ENCODE results near the gene GJD4. TPM values are rescaled to one million over a fixed set of nuclear protein-coding genes. Genes with fewer than 3 reads are reported as not detected.

The GJD4 gene
- total and polyA plus RNA-seq, 10 donors = 0.03 to 0.10 TPM; not detected in 8

GRCh38 chr10:35652824-35653223, 47.7 kb downstream of the GJD4 start:
- Histone ChIP-seq H3K36me3 (no peaks in the 10 kb centered on the region), H3K4me1 (no peaks in the 10 kb centered on the region), H3K9me3 (no peaks in the 10 kb centered on the region), H3K27ac (no peak overlapping the region), H3K4me3 (no peak overlapping the region), H3K27me3 (replicated peaks in 1 of 7) (no peaks in the 10 kb centered on the region)
- TF ChIP-seq, protein P1, sequence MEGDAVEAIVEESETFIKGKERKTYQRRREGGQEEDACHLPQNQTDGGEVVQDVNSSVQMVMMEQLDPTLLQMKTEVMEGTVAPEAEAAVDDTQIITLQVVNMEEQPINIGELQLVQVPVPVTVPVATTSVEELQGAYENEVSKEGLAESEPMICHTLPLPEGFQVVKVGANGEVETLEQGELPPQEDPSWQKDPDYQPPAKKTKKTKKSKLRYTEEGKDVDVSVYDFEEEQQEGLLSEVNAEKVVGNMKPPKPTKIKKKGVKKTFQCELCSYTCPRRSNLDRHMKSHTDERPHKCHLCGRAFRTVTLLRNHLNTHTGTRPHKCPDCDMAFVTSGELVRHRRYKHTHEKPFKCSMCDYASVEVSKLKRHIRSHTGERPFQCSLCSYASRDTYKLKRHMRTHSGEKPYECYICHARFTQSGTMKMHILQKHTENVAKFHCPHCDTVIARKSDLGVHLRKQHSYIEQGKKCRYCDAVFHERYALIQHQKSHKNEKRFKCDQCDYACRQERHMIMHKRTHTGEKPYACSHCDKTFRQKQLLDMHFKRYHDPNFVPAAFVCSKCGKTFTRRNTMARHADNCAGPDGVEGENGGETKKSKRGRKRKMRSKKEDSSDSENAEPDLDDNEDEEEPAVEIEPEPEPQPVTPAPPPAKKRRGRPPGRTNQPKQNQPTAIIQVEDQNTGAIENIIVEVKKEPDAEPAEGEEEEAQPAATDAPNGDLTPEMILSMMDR (IDR thresholded peaks at IDR 0.05 in 8 of 11, conservative IDR thresholded peaks at IDR 0.05 in 3 of 11) = no peak
- TF ChIP-seq POLR2A (IDR thresholded peaks at IDR 0.05) (no peak), POLR2AphosphoS5 (IDR thresholded peaks at IDR 0.05) (no peak)
- 80 to 94% (median 84%) methylated on average over 2 of the region's 2 CpGs for WGBS, 5 donors
- intact Hi-C loops (cut with DNase I; ENCODE audit: low total_unique reads) = no loop called here
- no peak for DNase-seq

DNA sequence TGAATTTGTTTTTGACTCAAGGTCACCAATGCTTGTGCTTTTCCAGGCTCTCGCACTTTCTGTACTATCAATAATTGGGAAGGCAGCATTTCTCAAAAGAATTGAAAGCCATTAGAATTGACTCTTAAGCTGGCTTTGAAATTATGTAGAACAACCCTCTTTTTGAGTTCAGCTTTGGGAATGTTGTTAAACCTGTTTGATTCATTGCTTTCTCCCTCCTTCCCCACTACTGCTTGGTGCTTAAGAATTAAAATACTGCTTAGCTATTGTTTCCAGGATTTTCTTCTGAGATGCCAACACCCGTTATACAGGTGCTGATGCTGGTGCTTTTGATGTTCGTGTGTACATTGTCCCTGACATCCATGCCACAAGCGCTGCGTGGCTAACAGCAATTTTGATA, 52.5 kb downstream of the GJD4 start:
- H3K4me3 ChIP-seq = no peak overlapping the region
- no peaks in the 10 kb centered on the region for H3K9me3 ChIP-seq
- intact Hi-C loops (cut with DNase I; ENCODE audit: low total_unique reads) = no loop called here
- DNase-seq = no peak
- no peak overlapping the region for H3K27ac ChIP-seq
- H3K36me3 ChIP-seq = no peaks in the 10 kb centered on the region
- TF ChIP-seq, protein P1 (IDR thresholded peaks at IDR 0.05 in 8 of 11, conservative IDR thresholded peaks at IDR 0.05 in 3 of 11) = no peak
- TF ChIP-seq POLR2AphosphoS5 (IDR thresholded peaks at IDR 0.05) = no peak
- no peak for TF ChIP-seq POLR2A (IDR thresholded peaks at IDR 0.05)
- H3K4me1 ChIP-seq = no peaks in the 10 kb centered on the region
- H3K27me3 ChIP-seq (replicated peaks in 1 of 7) = peaks cover 0 to 12% (median 0%) of the 10 kb centered on the region in 7 donors
- 90 to 93% (median 91%) methylated on average over 5 of the region's 5 CpGs for WGBS, 5 donors

Other genes with a start within 250 kb of the GJD4 start
- gene FZD8, start 37.0 kb downstream of the GJD4 start, total RNA-seq = 10 to 100 TPM in 6 of 7 donors, 1 to 10 TPM in 1; 8.0 to 37.6 (median 19.9) TPM
- gene FZD8, start 37.0 kb downstream of the GJD4 start, polyA plus RNA-seq = 1 to 10 TPM in 2 of 3 donors, under 1 TPM in 1; 0.93 to 4.1 (median 1.5) TPM